Stimulated activated CD4-positive, alpha-beta T cell treated with anti-CD3 and anti-CD28 coated beads, TNF-alpha, amount 100 ng/mL, for 1 hour (primary cell): ENCODE measurements around the gene APLF.
"Not testable (repeated sequence)": the region's sequence is repeated elsewhere in the genome, so short reads cannot be mapped to it uniquely, and the experiment has no call there.

Experiments
- DNase-seq, 3 donors: peaks; one replicate each; pipeline ENCODE4 v3.0.0-alpha.2; 2020; ENCODE audit warnings: low read depth in 3 of 3, low spot score in 1 of 3

The APLF gene

GRCh38 chr2:68521037-68521436, 53.7 kb downstream of the APLF start:
- DNase-seq: no peak

- not testable (repeated sequence) for DNase-seq
Observed at GRCh38 chr2:68526943-68527342, 59.6 kb downstream of the APLF start.

GRCh38 chr2:68527343-68528081, 60.1 kb downstream of the APLF start:
- DNase-seq: not testable (repeated sequence)

- not testable (repeated sequence) for DNase-seq
Observed at GRCh38 chr2:68529156-68529555, 61.8 kb downstream of the APLF start.

GRCh38 chr2:68529651-68530050, 62.3 kb downstream of the APLF start:
- not testable (repeated sequence) for DNase-seq

GRCh38 chr2:68536000-68536399, 68.6 kb downstream of the APLF start:
- no peak for DNase-seq

GRCh38 chr2:68537011-68537410, 69.6 kb downstream of the APLF start:
- DNase-seq: no peak

GRCh38 chr2:68537809-68538208, 70.4 kb downstream of the APLF start:
- DNase-seq: no peak

GRCh38 chr2:68544811-68545210, 77.4 kb downstream of the APLF start:
- DNase-seq: no peak

GRCh38 chr2:68548396-68548795, 81.0 kb downstream of the APLF start:
- DNase-seq: no peak

GRCh38 chr2:68553098-68553497, 85.7 kb downstream of the APLF start:
- DNase-seq: no peak

- DNase-seq: not testable (repeated sequence)
Observed at GRCh38 chr2:68555425-68556206, 88.2 kb downstream of the APLF start.

GRCh38 chr2:68556381-68556780, 89.0 kb downstream of the APLF start:
- no peak for DNase-seq

GRCh38 chr2:68558576-68558975, 91.2 kb downstream of the APLF start:
- DNase-seq: no peak

- no peak for DNase-seq
Observed at GRCh38 chr2:68559692-68560091, 92.3 kb downstream of the APLF start.

- DNase-seq: no peak
Observed at GRCh38 chr2:68560545-68560944, 93.2 kb downstream of the APLF start.

- DNase-seq: no peak
Observed at GRCh38 chr2:68561372-68561771, 94.0 kb downstream of the APLF start.

- no peak for DNase-seq
Observed at GRCh38 chr2:68562934-68563333, 95.5 kb downstream of the APLF start.

- no peak for DNase-seq
Observed at GRCh38 chr2:68564426-68564825, 97.0 kb downstream of the APLF start.

- no peak for DNase-seq
Observed at GRCh38 chr2:68565273-68565672, 97.9 kb downstream of the APLF start.

- DNase-seq: no peak
Observed at GRCh38 chr2:68565858-68566257, 98.5 kb downstream of the APLF start.

GRCh38 chr2:68566362-68566761, 99.0 kb downstream of the APLF start:
- no peak for DNase-seq

GRCh38 chr2:68568116-68568515, 100.7 kb downstream of the APLF start:
- DNase-seq: no peak
